SK-N-SH treated with all-trans-retinoic acid at 6 μM for 48 hours (cell line): ENCODE data around the gene SGK2.

Experiments used
- ATAC-seq: fragments of 200-7000 bp; cut with Tn5 transposase; 3 replicates; pipeline ENCODE4 v1.9.1; 2020; ENCODE audit warnings: mild to moderate bottlenecking, moderate library complexity
- ARNTL ChIP-seq: fragments of 450-650 bp; formaldehyde crosslinking; IDR thresholded peaks from 2 replicates; pipeline ENCODE4 v1.5.0; 2020; ENCODE audit warnings: low read depth, mild to moderate bottlenecking, moderate library complexity, borderline replicate concordance
- BACH2 ChIP-seq: fragments of 250-450 bp; sonication (Bioruptor Pico); IDR thresholded peaks from 2 replicates; pipeline ENCODE4 v1.9.0; 2021; ENCODE audit warnings: mild to moderate bottlenecking, borderline replicate concordance
- CSDC2 ChIP-seq: fragments of 250-450 bp; sonication (Bioruptor Pico); IDR thresholded peaks from 2 replicates; pipeline ENCODE4 v1.5.0; 2020; ENCODE audit warnings: mild to moderate bottlenecking, moderate library complexity
- CSRNP3 ChIP-seq: fragments of 250-450 bp; sonication (Bioruptor Pico); IDR thresholded peaks from 2 replicates; pipeline ENCODE4 v1.5.1; 2021; ENCODE audit warnings: mild to moderate bottlenecking, moderate library complexity
- ESRRG ChIP-seq: fragments of 250-450 bp; sonication (Bioruptor Pico); IDR thresholded peaks from 2 replicates; pipeline ENCODE4 v1.6.1; 2021; ENCODE audit warnings: mild to moderate bottlenecking
- GLIS3 ChIP-seq: fragments of 250-450 bp; sonication (Bioruptor Pico); IDR thresholded peaks from 2 replicates; pipeline ENCODE4 v1.5.0; 2020; ENCODE audit warnings: mild to moderate bottlenecking, moderate library complexity
- ISL1 ChIP-seq: fragments of 250-450 bp; sonication (Bioruptor Pico); IDR thresholded peaks from 2 replicates; pipeline ENCODE4 v2.1.2; 2022; ENCODE audit warnings: mild to moderate bottlenecking, moderate library complexity
- OSR1 ChIP-seq: fragments of 250-450 bp; sonication (Bioruptor Pico); IDR thresholded peaks from 2 replicates; pipeline ENCODE4 v1.8.0; 2022; ENCODE audit warnings: moderate library complexity, mild to moderate bottlenecking, inconsistent platforms
- POU6F1 ChIP-seq: fragments of 250-450 bp; sonication (Bioruptor Pico); IDR thresholded peaks from 2 replicates; pipeline ENCODE4 v1.8.0; 2021; ENCODE audit warnings: low read depth, mild to moderate bottlenecking, moderate library complexity, borderline replicate concordance
- PPARA ChIP-seq: fragments of 250-450 bp; sonication (Bioruptor Pico); IDR thresholded peaks from 2 replicates; pipeline ENCODE4 v1.5.0; 2020; ENCODE audit warnings: mild to moderate bottlenecking, borderline replicate concordance
- RARB ChIP-seq: fragments of 250-450 bp; sonication (Bioruptor Pico); IDR thresholded peaks from 2 replicates; pipeline ENCODE4 v1.8.0; 2021; ENCODE audit warnings: mild to moderate bottlenecking, moderate library complexity
- SNAI2 ChIP-seq: fragments of 250-450 bp; sonication (Bioruptor Pico); IDR thresholded peaks from 2 replicates; pipeline ENCODE4 v1.5.0; 2020; ENCODE audit warnings: mild to moderate bottlenecking, moderate library complexity
- TCF4 ChIP-seq: fragments of 250-450 bp; sonication (Bioruptor Pico); IDR thresholded peaks from 2 replicates; pipeline ENCODE4 v1.8.0; 2021; ENCODE audit warnings: mild to moderate bottlenecking, moderate library complexity, borderline replicate concordance
- TOX ChIP-seq: fragments of 250-450 bp; sonication (Bioruptor Pico); IDR thresholded peaks from 2 replicates; pipeline ENCODE4 v1.8.0; 2021; ENCODE audit warnings: mild to moderate bottlenecking, moderate library complexity, borderline replicate concordance
- ZFP3 ChIP-seq: fragments of 250-450 bp; sonication (Bioruptor Pico); IDR thresholded peaks from 2 replicates; pipeline ENCODE4 v1.5.0; 2020; ENCODE audit warnings: mild to moderate bottlenecking, moderate library complexity
- ZFP30 ChIP-seq: fragments of 450-650 bp; formaldehyde crosslinking; IDR thresholded peaks from 2 replicates; pipeline ENCODE4 v1.5.0; 2022; ENCODE audit warnings: mild to moderate bottlenecking, moderate library complexity
- ZNF565 ChIP-seq: fragments of 450-650 bp; formaldehyde crosslinking; conservative IDR thresholded peaks from 2 replicates; pipeline ENCODE4 v1.5.0; 2020; ENCODE audit warnings: low read depth, mild to moderate bottlenecking, moderate library complexity
- ZNF70 ChIP-seq: fragments of 450-650 bp; formaldehyde crosslinking; IDR thresholded peaks from 2 replicates; pipeline ENCODE4 v1.5.0; 2020; ENCODE audit warnings: mild to moderate bottlenecking, moderate library complexity
- ZNF8 ChIP-seq: fragments of 450-650 bp; formaldehyde crosslinking; IDR thresholded peaks from 2 replicates; pipeline ENCODE4 v1.5.0; 2020; ENCODE audit warnings: mild to moderate bottlenecking, moderate library complexity
- TF ChIP-seq, protein P1 (sequence below): fragments of 250-450 bp; sonication (Bioruptor Pico); IDR thresholded peaks from 2 replicates; pipeline ENCODE4 v1.5.1; 2020; ENCODE audit warnings: low read depth, mild to moderate bottlenecking, moderate library complexity
- TF ChIP-seq, protein P2 (sequence below): fragments of 250-450 bp; sonication (Bioruptor Pico); IDR thresholded peaks from 2 replicates; pipeline ENCODE4 v1.5.0; 2020; ENCODE audit warnings: mild to moderate bottlenecking, moderate library complexity
- TF ChIP-seq, protein P3 (sequence below): fragments of 250-450 bp; sonication (Bioruptor Pico); IDR thresholded peaks from 2 replicates; pipeline ENCODE4 v1.8.0; 2020; ENCODE audit warnings: mild to moderate bottlenecking, moderate library complexity, borderline replicate concordance

The SGK2 gene

DNA sequence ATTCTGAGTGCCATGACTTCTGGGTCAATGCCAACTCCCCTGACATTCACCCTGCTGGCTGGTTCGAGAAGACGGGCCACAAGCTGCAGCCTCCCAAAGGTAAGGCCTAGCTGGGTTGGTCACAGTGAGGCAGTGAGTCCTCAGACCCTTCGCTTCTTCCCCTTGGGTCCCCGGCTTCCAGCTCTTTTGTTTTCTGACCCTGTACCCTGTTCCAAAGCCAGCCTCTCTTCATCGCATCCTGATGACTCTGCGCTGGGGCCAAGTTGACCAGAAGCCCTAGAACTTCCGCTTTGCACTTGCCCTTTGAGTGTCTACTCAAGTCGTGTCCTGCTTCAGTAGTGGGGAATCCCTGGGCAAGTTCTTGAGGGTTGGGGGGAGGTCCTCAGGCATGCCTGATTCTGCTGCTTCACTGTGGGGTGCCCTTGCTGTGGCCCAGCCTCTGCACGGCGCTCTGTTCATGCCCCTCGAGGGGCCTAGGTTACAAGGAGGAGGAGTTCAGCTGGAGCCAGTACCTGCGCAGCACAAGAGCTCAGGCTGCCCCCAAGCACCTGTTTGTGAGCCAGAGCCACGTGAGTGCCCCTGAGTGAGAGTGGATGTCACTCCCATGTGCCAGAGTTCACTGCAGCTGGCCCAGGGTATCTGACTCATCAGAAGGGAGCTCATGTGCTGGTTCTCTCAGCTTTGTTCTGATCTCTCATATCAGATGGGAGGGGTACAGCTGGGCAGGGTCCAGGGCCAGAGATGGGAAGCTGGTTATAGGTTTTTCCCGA, 28.3 kb upstream of the SGK2 start (continued):
- TF ChIP-seq ZNF70 (CRISPR knock-in tag): no peak
- no peak for TF ChIP-seq ISL1 (CRISPR knock-in tag)
- no peak for TF ChIP-seq PPARA (CRISPR knock-in tag)
- TF ChIP-seq BACH2 (CRISPR knock-in tag): no peak
- TF ChIP-seq OSR1 (CRISPR knock-in tag): no peak
- no peak for TF ChIP-seq POU6F1 (CRISPR knock-in tag)
- TF ChIP-seq ZNF8 (CRISPR knock-in tag): no peak
- TF ChIP-seq TCF4 (CRISPR knock-in tag): no peak

GRCh38 chr20:43531091-43531443, 27.8 kb upstream of the SGK2 start:
- ATAC-seq: no peak

More at GRCh38 chr20:43531091-43531443, 27.8 kb upstream of the SGK2 start:
- TF ChIP-seq POU6F1 (CRISPR knock-in tag) (no peak), OSR1 (CRISPR knock-in tag) (no peak), ESRRG (no peak), ZFP30 (CRISPR knock-in tag) (no peak), TOX (no peak), RARB (CRISPR knock-in tag) (no peak), ZNF565 (CRISPR knock-in tag) (no peak), ZNF8 (CRISPR knock-in tag) (no peak), ZNF70 (CRISPR knock-in tag) (no peak), TCF4 (CRISPR knock-in tag) (no peak), CSRNP3 (CRISPR knock-in tag) (no peak), ZFP3 (no peak), CSDC2 (CRISPR knock-in tag) (no peak), GLIS3 (CRISPR knock-in tag) (no peak), ARNTL (CRISPR knock-in tag) (no peak), SNAI2 (CRISPR knock-in tag) (no peak)
- TF ChIP-seq, protein P1, sequence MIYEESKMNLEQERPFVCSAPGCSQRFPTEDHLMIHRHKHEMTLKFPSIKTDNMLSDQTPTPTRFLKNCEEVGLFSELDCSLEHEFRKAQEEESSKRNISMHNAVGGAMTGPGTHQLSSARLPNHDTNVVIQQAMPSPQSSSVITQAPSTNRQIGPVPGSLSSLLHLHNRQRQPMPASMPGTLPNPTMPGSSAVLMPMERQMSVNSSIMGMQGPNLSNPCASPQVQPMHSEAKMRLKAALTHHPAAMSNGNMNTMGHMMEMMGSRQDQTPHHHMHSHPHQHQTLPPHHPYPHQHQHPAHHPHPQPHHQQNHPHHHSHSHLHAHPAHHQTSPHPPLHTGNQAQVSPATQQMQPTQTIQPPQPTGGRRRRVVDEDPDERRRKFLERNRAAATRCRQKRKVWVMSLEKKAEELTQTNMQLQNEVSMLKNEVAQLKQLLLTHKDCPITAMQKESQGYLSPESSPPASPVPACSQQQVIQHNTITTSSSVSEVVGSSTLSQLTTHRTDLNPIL (CRISPR knock-in tag): no peak
- TF ChIP-seq, protein P2, sequence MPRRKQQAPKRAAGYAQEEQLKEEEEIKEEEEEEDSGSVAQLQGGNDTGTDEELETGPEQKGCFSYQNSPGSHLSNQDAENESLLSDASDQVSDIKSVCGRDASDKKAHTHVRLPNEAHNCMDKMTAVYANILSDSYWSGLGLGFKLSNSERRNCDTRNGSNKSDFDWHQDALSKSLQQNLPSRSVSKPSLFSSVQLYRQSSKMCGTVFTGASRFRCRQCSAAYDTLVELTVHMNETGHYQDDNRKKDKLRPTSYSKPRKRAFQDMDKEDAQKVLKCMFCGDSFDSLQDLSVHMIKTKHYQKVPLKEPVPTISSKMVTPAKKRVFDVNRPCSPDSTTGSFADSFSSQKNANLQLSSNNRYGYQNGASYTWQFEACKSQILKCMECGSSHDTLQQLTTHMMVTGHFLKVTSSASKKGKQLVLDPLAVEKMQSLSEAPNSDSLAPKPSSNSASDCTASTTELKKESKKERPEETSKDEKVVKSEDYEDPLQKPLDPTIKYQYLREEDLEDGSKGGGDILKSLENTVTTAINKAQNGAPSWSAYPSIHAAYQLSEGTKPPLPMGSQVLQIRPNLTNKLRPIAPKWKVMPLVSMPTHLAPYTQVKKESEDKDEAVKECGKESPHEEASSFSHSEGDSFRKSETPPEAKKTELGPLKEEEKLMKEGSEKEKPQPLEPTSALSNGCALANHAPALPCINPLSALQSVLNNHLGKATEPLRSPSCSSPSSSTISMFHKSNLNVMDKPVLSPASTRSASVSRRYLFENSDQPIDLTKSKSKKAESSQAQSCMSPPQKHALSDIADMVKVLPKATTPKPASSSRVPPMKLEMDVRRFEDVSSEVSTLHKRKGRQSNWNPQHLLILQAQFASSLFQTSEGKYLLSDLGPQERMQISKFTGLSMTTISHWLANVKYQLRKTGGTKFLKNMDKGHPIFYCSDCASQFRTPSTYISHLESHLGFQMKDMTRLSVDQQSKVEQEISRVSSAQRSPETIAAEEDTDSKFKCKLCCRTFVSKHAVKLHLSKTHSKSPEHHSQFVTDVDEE: no peak
- TF ChIP-seq, protein P3, sequence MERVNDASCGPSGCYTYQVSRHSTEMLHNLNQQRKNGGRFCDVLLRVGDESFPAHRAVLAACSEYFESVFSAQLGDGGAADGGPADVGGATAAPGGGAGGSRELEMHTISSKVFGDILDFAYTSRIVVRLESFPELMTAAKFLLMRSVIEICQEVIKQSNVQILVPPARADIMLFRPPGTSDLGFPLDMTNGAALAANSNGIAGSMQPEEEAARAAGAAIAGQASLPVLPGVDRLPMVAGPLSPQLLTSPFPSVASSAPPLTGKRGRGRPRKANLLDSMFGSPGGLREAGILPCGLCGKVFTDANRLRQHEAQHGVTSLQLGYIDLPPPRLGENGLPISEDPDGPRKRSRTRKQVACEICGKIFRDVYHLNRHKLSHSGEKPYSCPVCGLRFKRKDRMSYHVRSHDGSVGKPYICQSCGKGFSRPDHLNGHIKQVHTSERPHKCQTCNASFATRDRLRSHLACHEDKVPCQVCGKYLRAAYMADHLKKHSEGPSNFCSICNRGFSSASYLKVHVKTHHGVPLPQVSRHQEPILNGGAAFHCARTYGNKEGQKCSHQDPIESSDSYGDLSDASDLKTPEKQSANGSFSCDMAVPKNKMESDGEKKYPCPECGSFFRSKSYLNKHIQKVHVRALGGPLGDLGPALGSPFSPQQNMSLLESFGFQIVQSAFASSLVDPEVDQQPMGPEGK (CRISPR knock-in tag): no peak
- TF ChIP-seq, all 23 proteins: peak for 0
